HepG2 (cell line): ENCODE measurements around the gene NAB2. TPM values are rescaled to one million over a fixed set of nuclear protein-coding genes. Genes with fewer than 3 reads are reported as not detected.
A peak's percentile ranks its signal among the peaks of the same experiment; 100 is the strongest.

ENCODE experiments used
- ARNTL ChIP-seq: sonication (generic); formaldehyde crosslinking; IDR thresholded peaks from 2 replicates; pipeline ENCODE4 v1.4.0; 2020; ENCODE audit warnings: mild to moderate bottlenecking, missing genetic modification reagents
- ATF6 ChIP-seq: sonication (generic); formaldehyde crosslinking; conservative IDR thresholded peaks from 2 replicates; pipeline ENCODE4 v1.4.0; 2020; ENCODE audit warnings: missing genetic modification reagents
- CERS6 ChIP-seq: sonication (generic); formaldehyde crosslinking; IDR thresholded peaks from 2 replicates; pipeline ENCODE4 v1.5.0; 2020; ENCODE audit warnings: missing genetic modification reagents
- DZIP1 ChIP-seq: sonication (generic); formaldehyde crosslinking; IDR thresholded peaks from 2 replicates; pipeline ENCODE4 v1.5.0; 2020; ENCODE audit warnings: mild to moderate bottlenecking, missing genetic modification reagents
- GATAD1 ChIP-seq: IDR thresholded peaks from 2 replicates; pipeline ENCODE4 v1.6.1; 2016; ENCODE audit warnings: missing genetic modification reagents, missing compliant biosample characterization
- HNRNPLL ChIP-seq: fragments of 200-400 bp; formaldehyde crosslinking; IDR thresholded peaks from 2 replicates; pipeline ENCODE4 v1.6.1; 2017; ENCODE audit warnings: mild to moderate bottlenecking, low read depth, low read length; ENCODE audit not compliant: poor library complexity, severe bottlenecking
- HOXA9 ChIP-seq: sonication (generic); formaldehyde crosslinking; IDR thresholded peaks from 2 replicates; pipeline ENCODE4 v1.8.1; 2022; ENCODE audit warnings: missing genetic modification reagents, mild to moderate bottlenecking, moderate library complexity, borderline replicate concordance
- IKZF5 ChIP-seq: IDR thresholded peaks from 2 replicates; pipeline ENCODE4 v1.6.1; 2018; ENCODE audit warnings: missing genetic modification reagents, mild to moderate bottlenecking, missing compliant biosample characterization
- MIER2 ChIP-seq: IDR thresholded peaks from 2 replicates; pipeline ENCODE4 v1.6.1; 2016; ENCODE audit warnings: missing biosample characterization, missing genetic modification reagents
- MLX ChIP-seq: IDR thresholded peaks from 2 replicates; pipeline ENCODE4 v1.6.1; 2016
- MYPOP ChIP-seq: sonication (generic); formaldehyde crosslinking; IDR thresholded peaks from 2 replicates; pipeline ENCODE4 v1.8.1; 2023; ENCODE audit warnings: mild to moderate bottlenecking, moderate library complexity, missing genetic modification reagents
- RAD21 ChIP-seq: fragments of 450-650 bp; formaldehyde crosslinking; IDR thresholded peaks from 2 replicates; pipeline ENCODE4 v1.5.0; 2020; ENCODE audit warnings: mild to moderate bottlenecking
- RBFOX2 ChIP-seq: fragments of 200-400 bp; formaldehyde crosslinking; IDR thresholded peaks from 2 replicates; pipeline ENCODE4 v1.6.1; 2017; ENCODE audit warnings: low read depth, mild to moderate bottlenecking, low read length
- SALL1 ChIP-seq: sonication (generic); formaldehyde crosslinking; IDR thresholded peaks from 2 replicates; pipeline ENCODE4 v1.8.0; 2022; ENCODE audit warnings: mild to moderate bottlenecking, missing genetic modification reagents
- SAP130 ChIP-seq: IDR thresholded peaks from 2 replicates; pipeline ENCODE4 v1.6.1; 2016; ENCODE audit warnings: low read depth
- SKI ChIP-seq: fragments of 450-650 bp; IDR thresholded peaks from one replicate; pipeline ENCODE4 v1.6.1; 2018; ENCODE audit warnings: mild to moderate bottlenecking; ENCODE audit not compliant: partially characterized antibody
- TOE1 ChIP-seq: sonication (generic); formaldehyde crosslinking; IDR thresholded peaks from 2 replicates; pipeline ENCODE4 v1.4.0; 2020; ENCODE audit warnings: mild to moderate bottlenecking, missing genetic modification reagents
- ZNF224 ChIP-seq: sonication (generic); formaldehyde crosslinking; IDR thresholded peaks from 2 replicates; pipeline ENCODE4 v1.5.0; 2020; ENCODE audit warnings: mild to moderate bottlenecking, missing genetic modification reagents
- ZNF317 ChIP-seq: sonication (generic); formaldehyde crosslinking; IDR thresholded peaks from 2 replicates; pipeline ENCODE4 v1.5.0; 2020; ENCODE audit warnings: mild to moderate bottlenecking, missing genetic modification reagents
- ZNF484 ChIP-seq: sonication (generic); formaldehyde crosslinking; IDR thresholded peaks from 2 replicates; pipeline ENCODE4 v1.5.1; 2020; ENCODE audit warnings: mild to moderate bottlenecking, low read depth, missing genetic modification reagents, borderline replicate concordance
- ZNF768 ChIP-seq: sonication (generic); formaldehyde crosslinking; IDR thresholded peaks from 2 replicates; pipeline ENCODE4 v1.4.0; 2020; ENCODE audit warnings: missing genetic modification reagents
- ZNF850 ChIP-seq: sonication (generic); formaldehyde crosslinking; conservative IDR thresholded peaks from 2 replicates; pipeline ENCODE4 v1.9.0; 2021; ENCODE audit warnings: mild to moderate bottlenecking, missing genetic modification reagents
- polyA plus RNA-seq, 8 experiments: library from polyadenylated mRNA; depleted of rRNA in 3 of 8; stranded (reverse) in 7 of 8; unstranded in 1 of 8; fragments of >200 nt; fragmentation: Illumina TruSeq in 4 of 8; extraction: Trizol in 4 of 8; gene quantifications; 2 replicates each; pipeline versions ENCODE4 v1.2.1 to v1.2.3, GENCODE V29; 2011 to 2016; ENCODE audit warnings: low read depth in 4 of 8, missing spikeins in 1 of 8, mixed read lengths in 1 of 8; ENCODE audit not compliant: insufficient read depth in 1 of 8
- total RNA-seq, 5 experiments: library from RNA; depleted of rRNA; stranded (reverse); fragments of >200 nt; fragmentation: Illumina TruSeq; extraction: Trizol; gene quantifications; 2 replicates each; pipeline ENCODE4 v1.2.3, GENCODE V29; 2016; ENCODE audit warnings: low read depth in 1 of 5

The NAB2 gene
- total and polyA plus RNA-seq, 2 of the 13 experiments (the other 11 are each of a cell fraction or from before 2014, with no cell fraction given), result 11.7 to 12.9 TPM

- TF ChIP-seq RBFOX2, result no peak
- no peak for TF ChIP-seq ZNF224 (CRISPR knock-in tag)
- no peak for TF ChIP-seq CERS6 (CRISPR knock-in tag)
- no peak for TF ChIP-seq TOE1 (CRISPR knock-in tag)
- no peak for TF ChIP-seq DZIP1 (CRISPR knock-in tag)
- no peak for TF ChIP-seq ZNF768 (CRISPR knock-in tag)
- TF ChIP-seq SAP130 (CRISPR knock-in tag), result no peak
- no peak for TF ChIP-seq MYPOP (CRISPR knock-in tag)
- TF ChIP-seq ARNTL (CRISPR knock-in tag), result no peak
- peak; percentile 90 for TF ChIP-seq RAD21 (CRISPR knock-in tag)
- TF ChIP-seq HOXA9 (CRISPR knock-in tag), result no peak
- no peak for TF ChIP-seq HNRNPLL
- TF ChIP-seq IKZF5 (CRISPR knock-in tag), result no peak
- no peak for TF ChIP-seq SALL1 (CRISPR knock-in tag)
- TF ChIP-seq ZNF850 (CRISPR knock-in tag), result no peak
- no peak for TF ChIP-seq SKI
- TF ChIP-seq MLX (CRISPR knock-in tag), result no peak
- TF ChIP-seq ZNF484 (CRISPR knock-in tag), result no peak
- TF ChIP-seq GATAD1 (CRISPR knock-in tag), result 0 out of 2 replicates have a peak, but pooled peaks have one; percentile 21
- TF ChIP-seq ATF6 (CRISPR knock-in tag), result no peak
- TF ChIP-seq ZNF317, result no peak
- no peak for TF ChIP-seq MIER2 (CRISPR knock-in tag)
These were observed 35.5 kb downstream of the NAB2 start (continued) for GRCh38 chr12:57124261-57124877.
